Measurements from ENCODE around the gene PNMA6E. TPM values are rescaled to one million over a fixed set of nuclear protein-coding genes. Genes with fewer than 3 reads are reported as not detected.

The PNMA6E gene
- total RNA-seq, 1 experiment from 2014 or later = not detected

DNA sequence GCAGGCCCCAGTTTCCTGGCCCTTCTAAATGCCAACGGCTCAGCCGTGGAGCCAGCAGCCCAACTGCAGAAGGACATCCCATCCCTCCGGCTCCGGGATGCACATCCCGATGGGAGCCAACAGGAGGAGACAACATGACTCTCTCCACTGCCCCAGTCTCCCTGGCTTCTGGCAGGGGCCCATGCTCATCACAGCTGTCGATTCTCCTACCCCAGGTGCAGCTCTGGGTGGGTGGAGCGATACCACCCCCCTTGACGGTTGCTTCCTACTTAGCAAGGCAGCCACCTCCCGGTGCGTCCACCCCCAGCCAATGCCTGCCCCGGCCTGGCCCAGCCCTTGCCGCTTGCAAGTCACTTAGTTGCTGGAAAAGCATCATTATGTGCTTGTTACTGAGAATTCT is 47.7 kb downstream of the PNMA6E start:
- no peak for DNase-seq (ENCODE audit: low read depth)

DNA sequence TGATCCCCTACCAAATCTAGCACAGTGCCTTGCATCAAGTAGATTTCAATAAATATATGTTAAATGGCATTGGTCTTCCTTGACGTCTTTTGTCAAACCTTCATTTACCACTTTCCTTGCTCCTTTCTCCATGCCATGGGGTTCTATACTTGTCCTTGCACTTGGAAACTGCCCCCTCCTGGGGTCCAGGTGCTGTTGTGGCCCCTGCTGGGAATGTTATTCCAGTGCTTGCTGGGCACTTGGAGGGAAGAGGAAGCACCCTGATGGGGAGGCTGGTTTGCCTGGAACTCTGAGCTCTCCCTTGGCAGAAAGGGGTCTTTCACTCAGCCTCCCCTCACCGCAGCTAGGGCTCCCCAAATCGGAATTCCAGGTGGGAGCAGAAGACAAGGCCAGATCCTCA is 48.3 kb downstream of the PNMA6E start:
- no peak for DNase-seq (ENCODE audit: low read depth)

DNA sequence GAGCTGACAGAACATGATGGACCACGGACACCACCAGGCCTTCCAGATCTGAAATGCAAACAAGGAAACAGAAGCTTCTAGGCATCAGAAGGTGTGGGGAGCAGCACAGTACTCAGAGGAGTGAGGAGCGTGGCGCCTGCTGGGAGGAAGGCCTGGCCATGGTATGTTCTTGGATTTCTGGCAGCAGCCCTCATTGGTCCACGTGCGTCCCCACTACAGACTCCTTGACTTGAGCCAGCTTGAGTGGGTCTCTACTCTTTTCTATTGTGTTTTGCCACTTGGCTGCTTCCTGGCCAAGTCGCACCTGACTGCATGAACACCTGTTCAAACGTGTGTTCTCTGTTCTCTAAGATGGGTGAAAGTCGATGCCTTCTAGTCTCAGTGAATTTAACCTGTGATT is 49.2 kb downstream of the PNMA6E start:
- DNase-seq (ENCODE audit: low read depth) = no peak

DNA sequence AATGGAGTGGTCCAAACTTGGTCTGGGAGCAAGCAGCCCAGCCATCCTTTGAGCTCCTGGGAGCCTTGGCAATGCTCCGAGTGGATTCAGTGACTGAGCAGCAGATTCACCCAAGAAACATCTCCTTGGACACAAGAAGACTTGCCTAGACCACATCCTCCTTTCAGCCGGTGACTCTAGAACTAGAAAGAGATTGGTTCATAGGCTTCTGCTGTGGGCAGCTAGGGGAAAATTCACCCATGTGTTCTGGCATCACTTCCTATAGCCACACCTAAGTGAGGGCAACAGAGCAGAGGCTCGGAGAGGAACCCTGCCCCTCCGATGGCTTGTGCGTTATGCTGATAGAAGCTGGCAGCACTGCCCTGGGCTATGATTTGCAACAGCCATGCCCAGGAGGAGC is 51.2 kb downstream of the PNMA6E start:
- DNase-seq (ENCODE audit: low read depth) = no peak

DNA sequence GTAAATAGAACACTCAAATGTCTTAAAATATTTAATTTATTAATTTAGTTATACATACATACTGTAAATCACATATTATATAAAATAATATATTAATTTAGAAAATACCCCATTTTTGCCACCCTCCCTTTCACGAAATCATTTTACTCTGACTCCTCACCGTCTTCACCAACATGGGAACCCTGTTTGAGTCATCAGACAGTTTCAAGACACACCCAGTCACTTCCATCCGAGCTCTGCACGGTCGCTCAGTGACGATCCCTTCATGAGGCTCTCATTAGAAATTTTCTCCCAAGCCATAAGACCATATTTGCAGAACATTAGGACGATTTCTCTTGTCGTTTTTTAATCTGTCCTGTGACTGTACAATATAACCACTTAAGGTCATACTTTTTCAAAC is 52.7 kb downstream of the PNMA6E start:
- no peak for DNase-seq (ENCODE audit: low read depth)

DNA sequence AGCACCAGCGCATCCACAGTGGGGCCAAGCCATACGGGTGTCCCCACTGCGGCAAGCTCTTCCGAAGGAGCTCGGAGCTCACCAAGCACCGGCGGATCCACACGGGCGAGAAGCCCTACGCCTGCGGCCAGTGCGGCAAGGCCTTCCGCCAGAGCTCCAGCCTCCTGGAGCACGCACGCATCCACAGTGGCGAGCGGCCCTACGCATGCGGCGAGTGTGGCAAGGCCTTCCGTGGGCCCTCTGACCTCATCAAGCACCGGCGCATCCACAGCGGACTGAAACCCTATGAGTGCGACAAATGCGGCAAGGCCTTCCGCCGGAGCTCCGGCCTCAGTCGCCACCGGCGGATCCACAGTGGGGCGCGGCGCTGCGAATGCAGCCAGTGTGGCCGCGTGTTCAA is 53.6 kb downstream of the PNMA6E start:
- no peak for DNase-seq (ENCODE audit: low read depth)

Other genes with a start within 250 kb of the PNMA6E start
- gene MAGEA1, start 222.1 kb downstream of the PNMA6E start, total RNA-seq (2014; rRNA removed) = not detected in 2 replicates
- not detected in 2 replicates for gene PNMA6F, start 79.6 kb downstream of the PNMA6E start, total RNA-seq (2014; rRNA removed)
- gene ZNF275, start 67.2 kb downstream of the PNMA6E start, total RNA-seq (2014; rRNA removed) = 6.6 and 9.0 TPM in 2 replicates
- not detected in 2 replicates for gene ZFP92, start 10.1 kb upstream of the PNMA6E start, total RNA-seq (2014; rRNA removed)
- 0.90 and 2.3 TPM in 2 replicates for gene TREX2, start 44.7 kb upstream of the PNMA6E start, total RNA-seq (2014; rRNA removed)
- 29.3 and 52.6 TPM in 2 replicates for gene HAUS7, start 69.2 kb upstream of the PNMA6E start, total RNA-seq (2014; rRNA removed)
- not detected in 2 replicates for gene BGN, start 93.6 kb upstream of the PNMA6E start, total RNA-seq (2014; rRNA removed)
- gene ATP2B3, start 116.3 kb upstream of the PNMA6E start, total RNA-seq (2014; rRNA removed) = not detected in 2 replicates
- gene CCNQ, start 197.8 kb upstream of the PNMA6E start, total RNA-seq (2014; rRNA removed) = 35.3 and 40.1 TPM in 2 replicates
- gene DUSP9, start 245.9 kb upstream of the PNMA6E start, total RNA-seq (2014; rRNA removed) = not detected in 2 replicates

All from LHCN-M2 (cell line).